Thyroid gland (tissue), 4 donors: ENCODE data around the gene ZNF518B.

ENCODE experiments used
- CTCF ChIP-seq, 6 experiments: fragments of 200-600 bp in 3 of 6; fragments of 450-650 bp in 3 of 6; sonication (generic) in 3 of 6; IDR thresholded peaks; one replicate each; pipeline ENCODE4 v1.5.1; 2016 to 2019; ENCODE audit warnings: antibody characterized with exemption in 6 of 6, mild to moderate bottlenecking in 2 of 6, inconsistent platforms in 1 of 6, moderate library complexity in 1 of 6
- POLR2A ChIP-seq, 2 donors: fragments of 450-650 bp; IDR thresholded peaks; one replicate each; pipeline ENCODE4 v1.6.1; 2017; ENCODE audit warnings: antibody characterized with exemption in 2 of 2, mild to moderate bottlenecking in 2 of 2, moderate library complexity in 1 of 2

- no peak for TF ChIP-seq POLR2A (IDR thresholded peaks at IDR 0.05)
- peak in 4 of 6 experiments; percentile 53 to 77 (median 64) for TF ChIP-seq CTCF (IDR thresholded peaks at IDR 0.05)
Observed at GRCh38 chr4:10403633-10404445, 53.4 kb downstream of the ZNF518B start.
